Stimulated activated CD8-positive, alpha-beta memory T cell treated with anti-CD3 and anti-CD28 coated beads, Interleukin-12 subunit alpha, Interleukin-12 subunit beta, amount 100 ng/mL, for 4 hours (primary cell): ENCODE results near the gene GKN1.
"Not testable (repeated sequence)": the region's sequence is repeated elsewhere in the genome, so short reads cannot be mapped to it uniquely, and the experiment has no call there.

Experiments
- DNase-seq: peaks from one replicate; pipeline ENCODE4 v3.0.0-alpha.2; 2020; ENCODE audit warnings: low read depth

Gene GKN1, protein sequence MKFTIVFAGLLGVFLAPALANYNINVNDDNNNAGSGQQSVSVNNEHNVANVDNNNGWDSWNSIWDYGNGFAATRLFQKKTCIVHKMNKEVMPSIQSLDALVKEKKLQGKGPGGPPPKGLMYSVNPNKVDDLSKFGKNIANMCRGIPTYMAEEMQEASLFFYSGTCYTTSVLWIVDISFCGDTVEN

DNA sequence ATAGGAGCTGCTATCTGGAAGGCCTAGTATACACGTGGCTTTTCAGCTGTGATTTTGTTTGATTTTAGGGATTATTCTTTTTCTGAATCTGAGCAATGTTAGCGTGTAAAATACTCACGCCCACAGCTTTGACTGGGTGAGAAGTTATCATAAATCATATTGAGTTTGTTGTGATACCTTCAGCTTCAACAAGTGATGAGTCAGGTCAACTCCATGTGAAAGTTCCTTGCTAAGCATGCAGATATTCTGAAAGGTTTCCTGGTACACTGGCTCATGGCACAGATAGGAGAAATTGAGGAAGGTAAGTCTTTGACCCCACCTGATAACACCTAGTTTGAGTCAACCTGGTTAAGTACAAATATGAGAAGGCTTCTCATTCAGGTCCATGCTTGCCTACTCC lies at the start of gene GKN1:
TSS of gene GKN1 (plus strand) at position 386 of the 400 bp plus-strand sequence. CDS start 42 bp downstream, outside the sequence.
- no peak for DNase-seq

- DNase-seq, result no peak
Measured at GRCh38 chr2:68925295-68925896, 49.0 kb upstream of the GKN1 start.

- DNase-seq, result no peak
Measured at GRCh38 chr2:68926796-68927195, 47.6 kb upstream of the GKN1 start.

GRCh38 chr2:68931149-68931711 lies 43.2 kb upstream of the GKN1 start:
- DNase-seq, result no peak

- no peak for DNase-seq
Measured at GRCh38 chr2:68931799-68932198, 42.6 kb upstream of the GKN1 start.

DNA sequence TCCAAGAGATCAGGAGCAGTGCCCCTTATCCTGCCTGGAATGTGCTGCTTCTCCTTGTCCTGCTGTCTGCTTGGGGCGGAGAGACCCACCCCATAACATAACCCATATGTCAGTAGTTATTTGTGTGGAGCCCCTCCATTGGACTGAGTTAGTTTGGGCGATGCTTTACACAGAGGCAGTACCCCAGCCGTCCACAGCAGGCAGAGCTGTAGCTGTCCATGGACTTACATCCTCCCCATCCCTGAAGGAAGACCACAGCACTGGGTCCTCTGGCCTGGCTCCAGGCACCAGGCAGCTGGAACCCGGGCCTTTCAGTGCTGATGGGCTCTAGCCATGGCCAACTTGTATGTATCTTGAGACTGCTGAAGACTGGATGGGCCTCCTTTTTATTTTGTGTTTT lies 42.0 kb upstream of the GKN1 start:
- no peak for DNase-seq

DNA sequence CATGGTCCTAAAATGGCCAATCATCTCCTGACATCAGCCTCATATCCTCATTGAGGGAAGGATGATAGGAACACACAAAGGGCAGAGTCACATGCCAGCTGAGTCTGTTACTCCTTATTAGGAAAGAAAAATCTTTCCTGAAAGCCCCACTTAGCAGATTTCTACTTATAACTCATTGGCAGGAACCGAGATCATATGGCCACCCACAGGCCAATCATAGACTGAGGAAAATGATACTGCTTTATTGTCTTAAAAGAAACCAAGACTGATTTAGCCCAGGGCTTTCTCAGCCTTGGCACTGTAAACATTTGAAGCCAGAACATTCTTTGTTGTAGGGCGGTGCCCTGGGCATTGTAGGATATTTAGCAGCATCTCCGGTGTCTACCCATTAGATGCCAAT lies 40.4 kb upstream of the GKN1 start:
- no peak for DNase-seq

GRCh38 chr2:68935471-68935870 lies 39.0 kb upstream of the GKN1 start:
- no peak for DNase-seq

DNA sequence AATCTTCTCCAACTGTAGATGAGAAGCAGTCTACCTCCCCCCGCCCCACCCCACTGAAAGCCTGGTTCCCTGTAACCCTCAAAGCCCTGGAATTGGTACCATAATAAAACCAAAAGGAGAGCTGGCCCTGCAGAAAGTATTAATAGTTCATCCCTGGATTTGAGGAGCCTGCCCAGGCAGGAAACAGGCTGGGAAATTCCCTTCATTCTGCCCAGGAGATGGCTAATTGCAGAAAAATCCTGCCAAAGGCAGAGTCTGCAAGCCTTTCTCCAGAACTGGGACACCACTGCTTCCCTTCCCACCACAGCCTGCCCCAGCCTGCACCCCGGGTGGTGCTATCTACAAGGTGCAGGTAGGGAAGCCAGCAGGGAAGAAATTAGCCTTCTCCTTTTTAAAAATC lies 38.0 kb upstream of the GKN1 start:
- DNase-seq, result no peak

DNA sequence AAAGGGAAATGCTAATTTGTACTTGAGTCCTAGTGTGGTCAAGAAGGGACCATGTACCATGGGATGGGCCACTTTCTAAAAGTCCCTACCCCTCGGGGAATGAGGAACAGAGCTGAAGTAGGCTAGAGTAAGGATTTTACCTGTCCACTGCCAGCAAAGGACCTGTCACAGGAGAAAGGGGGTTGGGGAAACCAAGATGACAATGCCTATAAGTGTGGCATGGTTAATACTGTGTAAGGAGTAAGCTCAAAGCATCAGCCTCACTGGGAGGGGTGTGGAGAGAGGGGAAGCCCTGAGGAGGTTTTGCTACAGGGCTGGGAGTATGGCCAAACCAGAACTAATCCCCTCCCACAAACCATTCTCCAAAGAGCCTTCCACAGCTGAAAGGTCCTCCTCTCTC lies 37.5 kb upstream of the GKN1 start:
- no peak for DNase-seq

- no peak for DNase-seq
Measured at GRCh38 chr2:68937346-68938055, 36.9 kb upstream of the GKN1 start.

DNA sequence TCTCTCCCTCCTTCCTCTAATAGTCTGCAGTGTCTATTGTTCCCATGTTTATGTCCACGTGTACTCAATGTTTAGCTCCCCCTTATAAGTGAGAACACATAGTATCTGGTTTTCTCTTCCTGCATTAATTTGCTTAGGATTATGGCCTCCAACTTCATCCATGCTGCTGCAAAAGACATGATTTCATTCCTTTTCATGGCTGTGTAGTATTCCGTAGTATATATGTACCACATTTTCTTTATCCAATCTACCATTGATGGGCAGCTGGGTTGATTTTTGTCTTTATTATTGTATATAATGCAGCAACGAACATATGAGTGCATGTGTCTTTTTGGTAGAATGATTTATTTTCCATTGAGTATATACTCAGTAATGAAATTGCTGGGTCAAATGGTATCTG lies 35.5 kb upstream of the GKN1 start:
- no peak for DNase-seq

GRCh38 chr2:68939962-68940361 lies 34.5 kb upstream of the GKN1 start:
- DNase-seq, result no peak

GRCh38 chr2:68940369-68940768 lies 34.1 kb upstream of the GKN1 start:
- no peak for DNase-seq

GRCh38 chr2:68942827-68943226 lies 31.6 kb upstream of the GKN1 start:
- no peak for DNase-seq

GRCh38 chr2:68943581-68944568 lies 30.6 kb upstream of the GKN1 start:
- DNase-seq, result no peak

DNA sequence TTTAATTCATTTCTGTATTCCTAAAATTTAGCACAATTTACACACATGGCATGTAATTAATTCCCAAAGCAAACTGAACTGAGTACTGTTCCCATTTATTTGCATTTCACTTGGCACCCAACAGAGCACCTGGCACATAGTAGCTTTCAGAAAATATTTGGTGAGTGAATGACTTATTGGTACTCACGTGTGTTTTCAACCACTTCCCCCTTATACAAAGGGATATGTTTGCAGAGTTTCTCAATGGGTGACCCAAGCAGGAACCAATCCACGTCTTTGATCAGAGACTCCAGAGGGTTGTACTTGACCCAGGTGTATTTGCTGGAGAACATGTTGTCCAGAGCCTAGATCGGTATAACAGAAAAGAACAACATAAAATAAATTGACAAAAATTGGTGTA lies 28.3 kb upstream of the GKN1 start:
- DNase-seq, result no peak

DNA sequence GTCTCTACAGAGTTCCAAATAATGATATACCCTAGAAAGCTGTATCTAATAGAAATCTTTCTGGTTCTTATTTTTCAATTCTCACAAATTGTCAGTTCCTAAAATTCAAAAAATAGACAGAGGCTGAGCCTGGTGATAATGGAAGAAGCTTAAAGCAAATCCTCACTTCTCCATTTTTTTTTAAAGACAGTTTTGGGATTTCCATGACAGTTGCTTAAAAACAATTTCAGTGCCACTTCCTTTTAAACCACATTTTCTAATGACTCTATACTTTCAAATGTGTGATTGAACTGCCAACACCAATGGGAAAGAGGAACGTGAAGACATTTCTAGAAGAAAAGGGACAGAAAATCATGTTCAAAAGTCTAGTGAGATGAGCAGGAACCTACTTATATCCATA lies 25.7 kb upstream of the GKN1 start:
- no peak for DNase-seq

DNA sequence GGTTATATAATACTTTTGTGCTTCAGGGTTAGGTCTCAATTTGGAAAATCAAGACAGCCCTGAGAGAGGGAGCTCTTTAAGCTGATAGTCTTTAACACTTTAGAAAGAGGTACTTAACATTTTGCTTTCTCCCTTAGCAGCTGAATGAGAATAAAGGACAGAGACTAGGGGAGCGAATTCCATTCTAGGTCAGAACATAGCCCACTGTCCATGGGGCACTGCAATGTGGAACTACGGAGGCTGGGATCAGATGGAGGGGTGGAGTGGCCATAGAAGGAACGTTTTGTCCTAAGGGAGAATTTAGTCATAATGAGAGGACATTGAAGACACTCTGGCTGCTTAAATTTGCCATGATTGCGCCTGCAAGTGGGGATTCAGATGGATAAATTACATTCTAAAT lies 22.5 kb upstream of the GKN1 start:
- no peak for DNase-seq

DNA sequence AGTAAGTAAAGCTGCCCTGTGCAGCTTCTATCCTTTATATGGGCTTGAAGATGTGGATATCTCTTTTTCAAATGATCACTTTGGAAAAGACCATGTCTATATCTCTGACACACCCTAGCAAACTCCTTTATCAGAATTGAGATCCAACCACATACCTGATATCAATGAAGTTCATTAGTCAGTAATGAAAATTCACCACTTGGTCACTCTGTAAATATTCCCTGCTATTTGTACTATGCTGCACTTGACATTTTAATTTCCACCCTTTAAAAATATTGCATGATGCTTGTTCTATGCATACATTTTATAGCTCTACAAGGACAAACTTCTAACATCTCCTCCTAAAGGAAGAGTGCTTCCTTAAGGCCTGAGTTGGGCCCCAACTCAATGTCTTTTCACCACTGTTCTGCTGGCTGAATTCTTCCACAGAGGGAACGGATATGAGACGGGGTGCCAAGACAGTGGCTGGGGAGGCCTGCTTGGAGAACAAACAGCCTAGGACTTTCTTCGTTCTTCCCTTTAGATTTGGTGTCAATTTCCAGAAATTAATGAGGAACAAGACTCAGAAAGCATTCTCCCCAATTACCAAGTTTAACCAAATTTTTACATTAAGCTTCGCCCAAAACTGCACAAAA lies 21.4 kb upstream of the GKN1 start, which contains the start of gene GKN2:
TSS of gene GKN2 (minus strand) at position 7 of the 635 bp plus-strand sequence. CDS start 32 bp downstream, outside the sequence.
- DNase-seq, result no peak

GRCh38 chr2:68955432-68955831 lies 19.0 kb upstream of the GKN1 start:
- not testable (repeated sequence) for DNase-seq
